Lower lobe of right lung (tissue), 2 donors: ENCODE results near the gene CHMP6. TPM values are rescaled to one million over a fixed set of nuclear protein-coding genes. Genes with fewer than 3 reads are reported as not detected.

Source experiments
- ATAC-seq, 2 donors: fragments of 200-7000 bp; cut with Tn5 transposase; one replicate each; pipeline ENCODE4 v1.9.1; 2020 to 2022; ENCODE audit warnings: mild to moderate bottlenecking in 2 of 2, moderate library complexity in 2 of 2
- DNase-seq: peaks from one replicate; pipeline ENCODE4 v3.0.0-alpha.2; 2020
- H3K27ac ChIP-seq: fragments of 200-600 bp; one replicate; pipeline ENCODE4 v1.8.0; 2022
- H3K27me3 ChIP-seq: fragments of 200-600 bp; one replicate; pipeline ENCODE4 v1.8.0; 2022; ENCODE audit warnings: low read depth
- H3K36me3 ChIP-seq: fragments of 200-600 bp; one replicate; pipeline ENCODE4 v1.8.0; 2022; ENCODE audit warnings: mild to moderate bottlenecking
- H3K4me1 ChIP-seq: fragments of 200-600 bp; one replicate; pipeline ENCODE4 v1.8.0; 2022
- H3K4me3 ChIP-seq: fragments of 200-600 bp; one replicate; pipeline ENCODE4 v1.8.0; 2022; ENCODE audit warnings: mild to moderate bottlenecking
- H3K9me3 ChIP-seq: fragments of 200-600 bp; one replicate; pipeline ENCODE4 v1.8.0; 2022
- CTCF ChIP-seq: fragments of 200-600 bp; IDR thresholded peaks from one replicate; pipeline ENCODE4 v1.8.0; 2022; ENCODE audit warnings: antibody characterized with exemption, mild to moderate bottlenecking
- intact Hi-C: fragments of 100-400 bp; cut with DNase I; formaldehyde crosslinking; loops from one replicate; pipeline ENCODE4 v1.11.0; 2022
- total RNA-seq: library from RNA; stranded (reverse); fragmentation: NEBNext Ultra II Directional; extraction: Animal tissue kit (Norgen Biotek cat#: 25700); gene quantifications from one replicate; pipeline ENCODE4 v1.2.1, GENCODE V29; 2021
- donor health status: DM: no; HTN: yes; CAD: no; lungs with severe emphysema.

The CHMP6 gene
- total RNA-seq, 1 donor from 2014 or later = 28.8 TPM

- Histone ChIP-seq H3K27me3 (no peaks in the 10 kb centered on the region), H3K4me3 (no peak overlapping the region), H3K27ac (peak overlapping the region; percentile 92), H3K9me3 (no peaks in the 10 kb centered on the region), H3K36me3 (peaks cover 7% of the 10 kb centered on the region), H3K4me1 (peaks cover 100% of the 10 kb centered on the region)
- no peak for DNase-seq
- no peak for TF ChIP-seq CTCF
- intact Hi-C loops = no loop called here
- ATAC-seq = no peak
Observed at GRCh38 chr17:81042606-81043005, 51.0 kb downstream of the CHMP6 start.

- DNase-seq (no peak), ATAC-seq (no peak)
- Histone ChIP-seq H3K27ac (peak overlapping the region; percentile 92), H3K4me3 (peak overlapping the region; percentile 16), H3K9me3 (no peaks in the 10 kb centered on the region), H3K27me3 (no peaks in the 10 kb centered on the region), H3K36me3 (peaks cover 7% of the 10 kb centered on the region), H3K4me1 (peaks cover 99% of the 10 kb centered on the region)
- intact Hi-C loops = no loop called here
- no peak for TF ChIP-seq CTCF
Observed at GRCh38 chr17:81043319-81043724, 51.7 kb downstream of the CHMP6 start.

- DNase-seq = peak; percentile 87
- intact Hi-C loops = no loop called here
- H3K27me3 ChIP-seq = no peaks in the 10 kb centered on the region
- peaks cover 2% of the 10 kb centered on the region for H3K36me3 ChIP-seq
- no peak for TF ChIP-seq CTCF
- no peaks in the 10 kb centered on the region for H3K9me3 ChIP-seq
- H3K27ac ChIP-seq = peak overlapping the region; percentile 92
- peaks cover 99% of the 10 kb centered on the region for H3K4me1 ChIP-seq
- ATAC-seq = peak; percentile 83
- peak overlapping the region; percentile 21 for H3K4me3 ChIP-seq
Observed at GRCh38 chr17:81043725-81044427, 52.2 kb downstream of the CHMP6 start.

GRCh38 chr17:81044428-81044763 is 52.8 kb downstream of the CHMP6 start:
- intact Hi-C loops = no loop called here
- H3K27ac ChIP-seq = peak overlapping the region; percentile 92
- no peak for ATAC-seq
- no peaks in the 10 kb centered on the region for H3K36me3 ChIP-seq
- H3K9me3 ChIP-seq = no peaks in the 10 kb centered on the region
- DNase-seq = no peak
- H3K27me3 ChIP-seq = no peaks in the 10 kb centered on the region
- no peak for TF ChIP-seq CTCF
- peaks cover 99% of the 10 kb centered on the region for H3K4me1 ChIP-seq
- peak overlapping the region; percentile 21 for H3K4me3 ChIP-seq

- Histone ChIP-seq H3K4me3 (peak overlapping the region; percentile 21), H3K27ac (peak overlapping the region; percentile 92), H3K4me1 (peaks cover 99% of the 10 kb centered on the region), H3K36me3 (no peaks in the 10 kb centered on the region), H3K27me3 (no peaks in the 10 kb centered on the region), H3K9me3 (no peaks in the 10 kb centered on the region)
- intact Hi-C loops = no loop called here
- ATAC-seq (peak; percentile 35 to 54), DNase-seq (peak; percentile 89)
- no peak for TF ChIP-seq CTCF
Observed at GRCh38 chr17:81044764-81045589, 53.3 kb downstream of the CHMP6 start.
